NT2/D1 (cell line): Measurements from ENCODE around the gene KRTAP5-9.
"Not testable (repeated sequence)": the region's sequence is repeated elsewhere in the genome, so short reads cannot be mapped to it uniquely, and the experiment has no call there.

Experiments
- SUZ12 ChIP-seq: IDR thresholded peaks from 2 replicates; pipeline ENCODE4 v1.6.1; 2011; ENCODE audit not compliant: insufficient read length, insufficient read depth; ENCODE audit errors: extremely low read depth
- YY1 ChIP-seq: IDR thresholded peaks from 2 replicates; pipeline ENCODE4 v1.6.1; 2011; ENCODE audit not compliant: insufficient read length, insufficient read depth
- ZNF274 ChIP-seq: IDR thresholded peaks from 2 replicates; pipeline ENCODE4 v1.6.1; 2011; ENCODE audit warnings: mild to moderate bottlenecking, low read depth, low read length

GRCh38 chr11:71534711-71535608 is 13.3 kb upstream of the KRTAP5-9 start:
- not testable (repeated sequence) for TF ChIP-seq YY1, ZNF274, SUZ12
